PC-3 (cell line): ENCODE data around the gene PPP1R3F.

Experiments
- CTCF ChIP-seq: fragments of 300-600 bp; sonication (generic); conservative IDR thresholded peaks from 2 replicates; pipeline ENCODE4 v1.5.1; 2017; ENCODE audit warnings: antibody characterized with exemption, low read depth, mild to moderate bottlenecking, low read length
- EZH2 ChIP-seq: fragments of 300-600 bp; sonication (generic); IDR thresholded peaks from one replicate; pipeline ENCODE4 v1.6.1; 2017; ENCODE audit warnings: antibody characterized with exemption, mild to moderate bottlenecking, low read length; ENCODE audit not compliant: unreplicated experiment
- EZH2phosphoT487 ChIP-seq: fragments of 300-600 bp; sonication (generic); IDR thresholded peaks from 2 replicates; pipeline ENCODE4 v1.6.1; 2018; ENCODE audit warnings: mild to moderate bottlenecking, antibody characterized with exemption, low read length, borderline replicate concordance

GRCh38 chrX:49249616-49250015 lies 20.0 kb upstream of the PPP1R3F start:
- TF ChIP-seq CTCF (no peak), EZH2phosphoT487 (no peak), EZH2 (no peak)
